Medulla oblongata (tissue), 1 donor: Measurements from ENCODE around the gene BRD2.
A peak's percentile ranks its signal among the peaks of the same experiment; 100 is the strongest.

Source experiments
- DNase-seq: peaks from one replicate; pipeline ENCODE4 v3.0.0-alpha.2; 2015; ENCODE audit errors: extremely low spot score

Gene BRD2

GRCh38 chr6:32949113-32949512 lies 19.3 kb upstream of the BRD2 start:
- DNase-seq = no peak

GRCh38 chr6:32950010-32950409 lies 18.4 kb upstream of the BRD2 start:
- DNase-seq = no peak

DNA sequence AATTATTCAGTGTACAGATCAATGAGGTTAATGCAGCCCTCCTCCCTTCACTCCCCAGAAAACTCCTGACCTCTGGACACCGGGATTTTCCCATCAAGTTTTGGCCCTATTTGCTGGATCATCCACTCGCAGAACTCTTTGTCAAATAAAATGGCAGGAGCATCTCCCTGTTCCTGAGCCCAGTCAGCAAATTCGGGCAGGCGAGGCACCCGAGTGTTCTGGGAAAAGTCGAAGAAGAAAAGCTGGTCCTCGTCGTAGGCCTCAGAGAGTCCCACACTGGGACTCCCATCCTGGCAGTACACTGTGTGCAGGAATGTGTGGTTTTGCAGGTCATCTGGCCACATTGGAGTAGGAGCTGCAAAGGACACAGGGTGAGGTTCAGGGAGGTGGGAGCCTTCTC lies 17.9 kb upstream of the BRD2 start:
- DNase-seq = no peak

GRCh38 chr6:32952817-32953739 lies 15.3 kb upstream of the BRD2 start, which contains the start of gene HLA-DMA:
Gene HLA-DMA, minus strand, starts transcription at chr6:32953097. Its CDS starts 61 bp downstream, at chr6:32953036.
- peak; percentile 97 for DNase-seq

DNA sequence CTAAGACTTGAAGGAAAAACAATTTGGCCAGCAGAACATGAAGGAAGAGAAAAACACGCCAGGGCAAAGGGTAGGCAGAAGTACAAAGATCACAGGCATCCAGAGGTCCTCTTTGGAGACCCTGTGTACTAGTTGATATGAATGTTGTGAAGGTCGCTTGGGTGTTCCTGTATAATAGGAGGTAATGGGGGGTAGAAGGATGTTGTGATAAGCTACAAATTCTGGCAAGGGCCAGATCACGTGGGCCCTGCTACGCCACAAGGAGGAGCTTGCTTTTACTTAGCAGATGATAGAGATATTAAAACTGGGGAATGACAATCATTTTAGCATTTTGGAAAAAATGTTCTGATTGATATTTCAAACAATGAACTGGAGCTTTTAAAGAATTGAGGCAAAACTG lies 14.6 kb upstream of the BRD2 start:
- DNase-seq = no peak

- DNase-seq = no peak
Observed at GRCh38 chr6:32954267-32954666, 14.1 kb upstream of the BRD2 start.

- no peak for DNase-seq
Observed at GRCh38 chr6:32954986-32955802, 13.2 kb upstream of the BRD2 start.

DNA sequence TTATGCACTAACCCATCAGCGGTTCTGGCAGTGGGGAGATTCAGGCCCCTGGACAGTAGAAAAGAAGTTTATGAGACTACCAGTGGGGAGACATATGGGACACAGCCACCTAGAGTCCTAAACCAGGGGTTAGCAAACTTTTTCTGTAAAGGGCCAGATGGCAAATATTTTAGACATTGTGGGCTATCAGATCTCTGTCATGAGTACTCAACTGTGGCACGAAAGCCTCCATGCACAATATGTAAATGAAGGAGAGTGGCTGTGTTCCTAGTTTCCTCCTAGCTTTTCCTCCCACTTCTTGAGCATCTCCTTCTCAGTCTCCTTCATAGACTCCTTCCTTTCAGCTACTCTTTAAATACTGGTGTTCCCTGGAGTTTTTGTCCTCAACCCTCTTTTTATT lies 12.2 kb upstream of the BRD2 start:
- DNase-seq = no peak

DNA sequence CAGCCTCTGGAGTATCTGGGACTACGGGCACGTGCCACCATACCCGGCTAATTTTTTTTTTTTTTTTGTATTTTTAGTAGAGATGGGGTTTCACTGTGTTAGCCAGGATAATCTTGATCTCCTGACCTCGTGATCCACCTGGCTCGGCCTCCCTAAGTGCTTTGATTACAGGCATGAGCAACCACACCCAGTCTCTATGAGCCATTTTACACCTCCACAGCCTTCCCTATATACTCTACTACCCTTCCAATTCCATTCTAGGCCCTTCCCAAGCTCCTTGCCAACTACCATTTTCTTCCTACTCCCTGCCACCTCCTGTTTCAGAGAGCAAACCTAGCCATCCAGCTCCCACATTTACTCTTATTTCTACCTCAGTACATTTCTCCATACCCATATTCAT lies 7.8 kb upstream of the BRD2 start:
- DNase-seq = no peak

GRCh38 chr6:32962213-32962826 lies 6.1 kb upstream of the BRD2 start:
- DNase-seq = no peak

- DNase-seq = no peak
Observed at GRCh38 chr6:32963866-32964265, 4.5 kb upstream of the BRD2 start.

- DNase-seq = no peak
Observed at GRCh38 chr6:32964776-32965175, 3.6 kb upstream of the BRD2 start.

DNA sequence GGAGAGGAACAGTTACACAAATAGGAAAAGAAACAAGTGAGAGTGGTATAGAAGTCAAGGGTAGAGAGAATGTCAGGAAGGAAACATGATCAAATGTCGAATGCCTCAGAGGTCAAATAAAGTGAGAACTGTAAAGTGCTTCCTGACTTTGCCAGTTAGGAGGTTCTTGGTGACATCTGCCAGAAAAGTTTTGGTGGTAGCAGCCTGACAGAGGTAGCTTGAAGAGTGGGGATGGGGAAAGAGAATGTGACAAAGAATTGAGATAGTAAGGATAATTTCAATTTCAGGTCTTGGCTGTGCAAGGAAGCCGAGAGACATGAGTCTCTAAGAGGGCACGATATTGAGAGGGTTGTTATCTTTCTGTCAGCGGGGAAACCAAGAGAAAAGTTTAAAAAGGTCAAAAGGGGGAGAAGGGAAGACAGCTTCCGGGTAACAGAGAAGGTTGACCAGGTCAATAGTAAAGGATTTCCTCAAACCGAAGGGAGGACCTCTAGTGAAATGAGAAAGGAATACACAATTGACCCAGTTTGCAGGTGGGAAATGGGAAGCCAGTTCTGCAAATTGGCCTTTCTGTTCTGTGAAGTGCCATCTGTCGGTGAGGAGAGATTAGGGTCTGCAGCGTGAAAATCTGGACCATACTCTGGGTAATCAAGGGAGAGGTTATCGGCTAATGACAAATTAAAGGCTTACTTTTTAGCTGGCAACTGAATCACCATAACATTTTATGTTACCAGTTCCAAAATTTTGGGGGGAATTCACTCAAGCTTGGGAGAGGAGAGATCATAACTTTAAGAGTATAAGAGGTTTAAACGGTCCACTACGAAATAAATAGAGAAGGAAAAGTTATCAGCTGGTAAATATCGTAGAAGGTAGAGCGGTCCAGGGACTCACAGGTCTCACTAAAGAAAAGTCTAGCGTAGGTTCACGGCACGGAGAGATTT lies 973 bp upstream of the BRD2 start:
- peak; percentile 88 for DNase-seq

GRCh38 chr6:32968867-32969684 lies 682 bp downstream of the BRD2 start:
- peak; percentile 86 for DNase-seq

DNA sequence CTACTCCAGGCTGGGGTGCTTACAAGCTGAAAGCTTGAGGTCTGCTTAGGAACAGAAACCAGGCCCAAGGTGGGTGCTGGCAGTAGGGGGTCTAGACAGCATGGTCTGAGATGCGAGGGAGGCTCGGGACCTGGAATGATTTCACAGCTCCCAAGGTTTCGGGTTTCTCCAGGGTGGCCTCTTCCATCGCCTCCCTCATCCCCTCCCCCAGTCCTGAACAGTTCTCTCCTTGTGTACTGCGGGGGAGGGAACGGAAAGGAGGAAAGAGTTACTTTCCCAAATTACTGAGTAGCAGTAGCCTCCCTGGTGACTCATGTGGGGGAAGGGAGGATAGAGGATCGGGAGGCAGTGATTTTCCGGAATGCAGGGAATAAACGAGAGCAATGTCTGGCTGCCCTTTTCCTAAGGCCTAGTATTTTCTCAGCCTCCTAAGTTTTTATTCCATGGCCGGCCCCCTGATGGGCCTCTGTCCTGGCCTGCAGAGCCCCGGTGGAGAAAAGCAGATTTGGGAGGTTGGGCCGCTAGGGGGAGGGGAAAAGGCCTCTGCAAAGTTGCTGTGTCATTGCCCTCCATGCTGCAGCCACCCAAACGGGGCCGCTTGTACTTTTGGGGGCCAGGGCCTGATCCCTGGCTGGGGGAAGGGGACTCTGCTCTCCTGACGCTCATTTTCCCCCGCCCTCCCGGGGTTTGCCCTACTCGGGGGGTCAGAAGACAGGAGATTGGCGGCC lies 1.5 kb downstream of the BRD2 start:
- DNase-seq = peak; percentile 84

GRCh38 chr6:32970413-32971241 lies 2.2 kb downstream of the BRD2 start:
- DNase-seq = peak; percentile 84

GRCh38 chr6:32971242-32971580 lies 2.8 kb downstream of the BRD2 start:
- DNase-seq = no peak

- DNase-seq = peak; percentile 100
Observed at GRCh38 chr6:32971581-32972352, 3.4 kb downstream of the BRD2 start.
